Upper lobe of left lung (tissue), 4 donors: ENCODE measurements around the gene RAB11FIP3.

Experiments used
- EP300 ChIP-seq, 4 donors: sonication (generic); formaldehyde crosslinking; IDR thresholded peaks; one replicate each; pipeline ENCODE4 v1.5.1; 2017; ENCODE audit warnings: antibody characterized with exemption in 4 of 4, control low read depth in 2 of 4
- POLR2A ChIP-seq, 4 donors: fragments of 450-650 bp; IDR thresholded peaks; one replicate each; pipeline ENCODE4 v1.5.1; 2016 to 2017; ENCODE audit warnings: antibody characterized with exemption in 4 of 4, mild to moderate bottlenecking in 2 of 4

DNA sequence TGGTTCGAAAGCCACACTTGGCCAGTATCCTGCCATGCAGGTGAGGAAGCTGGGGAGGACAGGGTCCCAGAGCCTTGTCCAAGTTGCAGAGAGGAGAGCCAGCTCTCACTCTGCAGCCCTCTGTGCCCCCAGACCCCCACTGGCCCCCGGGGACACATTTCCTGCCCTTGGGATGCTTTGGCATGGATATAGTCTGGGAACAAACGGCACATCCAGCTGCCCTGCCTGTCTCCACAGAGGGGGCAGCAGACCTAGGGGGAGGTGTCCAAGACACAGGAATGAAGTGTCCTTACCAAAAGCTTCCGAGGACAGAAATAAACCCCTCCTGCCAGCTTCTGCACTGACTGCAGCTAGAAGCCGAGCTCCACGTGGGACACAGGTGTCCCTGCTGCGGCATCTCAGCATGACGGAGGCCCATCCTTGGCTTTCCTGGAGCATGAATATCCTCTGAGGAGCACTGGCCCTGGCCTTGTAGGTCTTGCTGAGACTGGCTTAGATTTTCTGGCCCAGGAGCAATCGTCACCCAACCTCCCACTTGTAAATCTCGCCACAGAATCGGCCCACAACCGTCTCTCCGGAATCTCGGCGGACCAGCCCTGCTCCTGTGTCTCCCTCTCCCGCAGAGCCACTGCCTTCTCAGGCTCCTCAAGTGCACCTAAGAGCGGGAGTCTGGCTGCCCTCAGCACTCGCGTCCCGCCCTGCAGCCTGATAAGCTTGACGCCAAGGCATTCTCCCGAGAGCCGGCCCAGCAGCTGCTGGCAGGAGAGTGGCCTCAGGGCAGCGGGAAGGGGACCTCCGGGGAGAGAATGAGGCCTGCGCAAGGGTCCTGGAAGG lies 100.9 kb downstream of the RAB11FIP3 start:
- no peak for TF ChIP-seq POLR2A (IDR thresholded peaks at IDR 0.05)
- no peak for TF ChIP-seq EP300 (IDR thresholded peaks at IDR 0.05)
